Fibroblast of lung (primary cell): Measurements from ENCODE around the gene RPRD1A.

ENCODE experiments used
- CTCF ChIP-seq, 2 donors: IDR thresholded peaks in 1 of 2; conservative IDR thresholded peaks in 1 of 2; 1 replicate in 1 of 2; 2 replicates in 1 of 2; pipeline ENCODE4 v1.5.1; 2011 to 2012; ENCODE audit warnings: low read length in 2 of 2, control low read depth in 1 of 2, inconsistent platforms in 1 of 2, low read depth in 1 of 2, mild to moderate bottlenecking in 1 of 2
- EZH2 ChIP-seq: IDR thresholded peaks from 2 replicates; pipeline ENCODE4 v1.5.1; 2012; ENCODE audit warnings: low read length, control low read depth, mild to moderate bottlenecking; ENCODE audit errors: missing control alignments

GRCh38 chr18:36094431-36094830 lies 27.1 kb upstream of the RPRD1A start:
- TF ChIP-seq CTCF (conservative IDR thresholded peaks at IDR 0.05 in 1 of 2, IDR thresholded peaks at IDR 0.05 in 1 of 2; ENCODE audit: low read depth in 1 of 2, low read length in 2 of 2) (no peak), EZH2 (no peak)
